NCI-H1694 treated with DMSO at 0.1 percent for 48 hours (cell line): ENCODE data around the gene CREM.

ENCODE experiments used
- DNase-seq: peaks from one replicate; lab custom pipeline; 2025; lab: John Stamatoyannopoulos, UW

CREM gene

DNA sequence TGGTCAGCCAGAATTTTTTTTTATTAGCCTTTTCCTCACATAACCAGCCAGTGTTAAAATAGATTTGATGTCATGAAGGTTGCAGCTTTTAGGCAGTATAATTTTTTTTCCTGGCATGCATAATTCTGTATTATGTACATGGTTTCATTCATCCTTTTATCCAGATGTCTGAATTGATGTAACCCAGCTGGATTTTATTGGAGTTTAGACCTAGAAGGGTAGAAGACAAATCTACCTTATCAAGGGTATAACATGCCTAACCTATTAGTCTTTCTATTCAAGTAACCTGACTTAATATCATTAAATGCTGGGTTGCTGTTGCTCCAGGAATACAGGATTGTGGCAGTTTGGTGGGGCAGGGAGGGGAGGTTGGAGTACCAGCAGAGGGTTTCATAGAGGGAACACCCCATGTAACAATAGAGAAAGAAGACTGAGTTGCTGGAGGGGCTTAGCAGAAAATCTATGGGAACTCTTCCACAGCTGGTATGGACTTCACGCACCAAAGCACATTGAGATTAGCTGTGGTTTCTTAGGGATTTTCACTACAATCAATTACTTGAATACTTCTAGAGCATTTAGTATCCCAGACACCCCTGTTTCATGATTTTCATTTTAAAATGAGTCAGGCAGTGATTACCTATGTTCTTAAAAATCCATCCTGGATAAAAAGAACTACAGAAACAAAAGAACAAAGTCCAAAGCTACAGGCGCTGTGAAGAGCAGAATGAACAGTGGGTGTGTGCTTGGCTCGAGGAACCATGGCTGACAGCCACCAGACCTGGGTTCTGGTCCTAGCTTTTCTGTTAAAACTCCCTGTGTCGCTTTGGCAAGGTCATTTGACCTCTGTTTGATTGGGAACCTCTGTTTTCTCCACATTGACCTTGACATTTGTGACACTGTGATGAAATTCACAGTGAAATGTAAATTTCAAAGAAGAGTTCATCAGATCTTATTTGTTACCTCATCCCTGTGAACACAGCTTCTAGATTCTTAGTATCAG, 93.5 kb downstream of the CREM start:
- no peak for DNase-seq

DNA sequence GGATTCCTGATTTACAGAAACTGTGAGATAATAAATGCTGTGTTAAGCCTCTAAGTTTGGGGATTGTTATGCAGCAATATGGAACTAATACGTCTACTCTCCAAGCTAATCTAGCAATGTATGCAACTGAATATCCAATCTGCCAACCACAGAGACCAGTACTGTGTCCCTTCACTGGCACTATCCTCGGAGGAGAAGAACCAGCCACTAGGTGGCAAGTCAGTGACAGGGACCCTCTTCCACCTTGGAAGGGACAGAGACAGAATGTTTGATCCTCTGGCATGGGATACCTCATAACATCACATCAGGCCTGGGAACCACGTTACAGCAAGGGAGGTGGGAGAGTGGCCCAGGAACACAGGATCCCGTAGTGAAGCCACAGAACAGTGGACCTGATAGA, 96.4 kb downstream of the CREM start:
- DNase-seq, result no peak

DNA sequence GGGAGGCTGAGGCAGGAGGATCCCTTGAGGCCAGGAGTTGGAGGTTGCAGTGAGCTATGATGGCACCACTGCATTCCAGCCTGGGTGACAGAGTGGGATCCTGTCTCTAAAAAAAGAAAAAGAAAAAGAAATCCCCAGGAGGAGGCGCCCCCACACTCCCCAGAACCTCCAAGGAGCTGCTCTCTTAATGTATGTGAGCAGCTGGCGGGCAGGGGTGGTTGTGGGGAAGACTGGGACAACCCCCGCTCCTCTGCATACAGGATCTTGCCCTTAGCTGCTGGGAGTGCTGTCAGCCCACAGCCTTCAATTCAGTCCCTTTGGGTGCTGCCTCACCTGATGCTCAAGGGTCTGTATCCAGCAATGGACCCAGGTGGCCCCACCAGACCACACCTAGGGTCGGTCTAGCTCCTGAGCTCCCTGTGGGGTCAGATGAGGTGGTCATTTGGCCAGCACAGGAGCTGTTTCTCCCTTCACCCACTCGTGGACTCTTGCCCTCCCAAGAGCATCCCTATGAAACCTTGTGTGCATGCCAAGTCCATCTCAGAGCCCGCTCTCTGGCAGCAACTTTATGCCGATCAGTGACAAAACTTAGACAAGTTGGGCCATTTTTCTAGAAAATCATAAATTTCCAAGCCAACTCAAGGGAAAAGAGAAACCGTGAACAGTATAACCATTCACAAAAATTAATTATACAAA, 97.5 kb downstream of the CREM start:
- DNase-seq, result no peak

DNA sequence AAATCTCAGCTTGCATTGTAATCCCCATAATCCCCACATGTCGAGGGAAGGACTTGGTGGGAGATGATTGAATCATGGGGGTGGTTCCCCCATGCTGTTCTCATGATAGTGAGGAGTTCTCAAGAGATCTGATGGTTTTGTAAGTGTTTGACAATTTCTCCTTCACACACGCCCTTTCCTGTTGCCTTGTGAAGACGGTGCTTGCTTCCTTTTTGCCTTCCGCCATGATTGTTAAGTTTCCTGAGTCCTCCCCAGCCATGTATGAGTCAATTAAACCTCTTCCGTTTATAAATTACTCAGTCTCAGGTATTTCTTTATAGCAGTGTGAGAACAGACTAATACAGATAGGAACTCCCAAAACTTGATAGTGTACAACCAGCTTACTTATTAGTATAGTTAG, 98.6 kb downstream of the CREM start:
- no peak for DNase-seq

DNA sequence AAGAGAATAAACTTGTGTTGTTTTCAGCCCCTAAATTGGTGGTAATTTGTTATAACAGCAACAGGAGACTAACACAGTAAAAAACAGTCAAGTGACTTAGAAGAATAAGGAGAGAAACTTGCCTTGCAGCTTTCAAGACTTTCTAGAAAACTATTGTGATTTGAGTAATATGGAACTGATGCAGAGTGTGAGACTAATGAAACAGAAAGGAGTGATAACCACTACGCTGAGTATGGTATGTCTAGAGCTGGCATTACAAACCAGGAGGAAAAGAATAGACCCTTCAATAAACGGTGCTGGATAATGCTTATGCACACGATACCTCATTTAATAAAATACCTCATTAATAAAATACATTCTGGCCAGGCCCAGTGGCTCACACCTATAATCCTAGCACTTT, 99.9 kb downstream of the CREM start:
- no peak for DNase-seq

DNA sequence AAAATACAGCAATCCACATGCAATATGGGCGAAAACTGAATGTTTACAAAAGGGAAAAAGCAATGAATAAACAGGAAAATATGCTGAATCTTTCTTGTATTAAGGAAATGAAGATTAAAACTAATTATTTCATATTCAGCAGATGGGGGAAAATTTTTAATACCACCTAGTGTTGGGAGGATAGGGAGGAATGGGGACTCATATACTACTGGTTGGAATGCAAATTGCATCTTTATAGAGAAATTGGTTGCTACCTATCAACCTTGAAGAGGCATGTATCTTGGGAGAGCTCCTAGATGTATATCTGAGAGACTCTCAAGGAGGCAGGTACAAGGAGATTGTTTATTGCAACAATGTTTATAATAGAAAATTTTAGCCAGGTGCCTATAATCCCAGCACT, 101.4 kb downstream of the CREM start:
- no peak for DNase-seq

DNA sequence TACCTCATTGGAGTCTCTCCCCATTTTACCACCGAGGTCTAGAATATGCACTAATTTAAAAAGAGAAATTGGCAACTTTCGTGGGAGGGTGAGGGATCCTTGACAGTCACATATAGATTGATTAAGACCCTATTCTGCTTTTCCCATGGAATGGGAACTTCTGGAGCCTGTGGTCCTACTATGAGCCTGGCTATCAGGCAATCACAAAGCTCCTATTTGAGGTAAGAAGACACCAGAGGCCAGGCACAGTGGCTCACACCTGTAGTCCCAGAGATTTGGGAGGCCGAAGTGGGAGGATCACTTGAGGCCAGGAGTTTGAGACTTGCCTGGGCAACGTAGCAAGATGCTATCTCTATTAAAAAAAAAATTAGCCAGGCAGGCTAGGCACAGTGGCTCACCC, 105.0 kb downstream of the CREM start:
- DNase-seq, result no peak

DNA sequence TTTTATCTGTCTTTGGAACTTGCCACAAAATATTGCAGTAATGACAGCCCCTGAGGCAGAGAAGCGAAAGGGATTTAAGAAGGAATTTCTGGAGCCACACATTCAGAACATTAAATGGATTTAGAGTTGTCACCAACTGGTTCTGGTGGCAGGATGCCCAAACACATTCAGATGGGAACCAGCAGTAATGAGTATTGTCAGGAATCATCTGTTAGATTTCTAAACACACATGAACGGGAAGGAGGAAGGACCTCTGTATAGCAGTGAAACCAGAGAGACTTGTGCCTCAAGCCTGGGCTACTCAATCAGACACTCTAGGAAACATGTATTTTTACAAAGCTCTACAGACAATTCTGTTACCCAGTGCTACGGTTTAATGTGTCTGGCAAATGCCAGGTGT, 105.9 kb downstream of the CREM start:
- DNase-seq, result no peak

DNA sequence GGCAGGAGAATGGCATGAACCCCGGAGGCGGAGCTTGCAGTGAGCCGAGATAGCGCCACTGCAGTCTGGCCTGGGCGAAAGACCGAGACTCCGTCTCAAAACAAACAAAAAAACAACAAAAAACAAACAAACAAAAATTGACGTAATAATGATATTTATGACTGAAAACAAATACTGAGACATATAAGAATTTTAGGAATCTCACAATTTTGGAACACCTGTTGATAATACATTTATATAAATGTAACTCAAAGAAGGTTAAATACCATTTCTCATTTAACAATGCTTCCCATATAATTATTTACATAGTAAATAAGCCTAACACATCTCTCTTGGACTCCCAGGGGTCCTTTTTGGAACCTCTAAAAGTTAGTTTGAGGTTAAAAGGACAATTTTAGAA, 107.4 kb downstream of the CREM start:
- no peak for DNase-seq

DNA sequence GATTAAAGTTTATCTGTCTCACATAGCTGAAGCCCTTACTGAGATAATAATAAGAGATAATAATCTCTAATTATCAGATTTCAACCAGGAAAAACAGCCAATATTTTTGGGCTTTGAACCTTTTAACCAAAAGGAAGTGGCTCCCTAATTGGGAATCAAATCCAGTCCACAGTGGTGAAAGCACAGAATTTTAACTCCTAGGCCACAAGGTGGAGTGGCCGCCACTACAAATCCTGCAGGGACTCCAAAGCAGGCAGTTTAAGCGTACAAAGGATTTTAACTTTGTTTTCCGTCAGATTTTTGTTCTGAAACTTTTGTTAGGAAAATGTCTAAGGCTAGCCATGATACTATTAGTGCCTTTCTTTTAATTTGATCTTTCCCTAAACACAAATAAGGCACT, 110.1 kb downstream of the CREM start:
- DNase-seq, result peak; percentile 19

DNA sequence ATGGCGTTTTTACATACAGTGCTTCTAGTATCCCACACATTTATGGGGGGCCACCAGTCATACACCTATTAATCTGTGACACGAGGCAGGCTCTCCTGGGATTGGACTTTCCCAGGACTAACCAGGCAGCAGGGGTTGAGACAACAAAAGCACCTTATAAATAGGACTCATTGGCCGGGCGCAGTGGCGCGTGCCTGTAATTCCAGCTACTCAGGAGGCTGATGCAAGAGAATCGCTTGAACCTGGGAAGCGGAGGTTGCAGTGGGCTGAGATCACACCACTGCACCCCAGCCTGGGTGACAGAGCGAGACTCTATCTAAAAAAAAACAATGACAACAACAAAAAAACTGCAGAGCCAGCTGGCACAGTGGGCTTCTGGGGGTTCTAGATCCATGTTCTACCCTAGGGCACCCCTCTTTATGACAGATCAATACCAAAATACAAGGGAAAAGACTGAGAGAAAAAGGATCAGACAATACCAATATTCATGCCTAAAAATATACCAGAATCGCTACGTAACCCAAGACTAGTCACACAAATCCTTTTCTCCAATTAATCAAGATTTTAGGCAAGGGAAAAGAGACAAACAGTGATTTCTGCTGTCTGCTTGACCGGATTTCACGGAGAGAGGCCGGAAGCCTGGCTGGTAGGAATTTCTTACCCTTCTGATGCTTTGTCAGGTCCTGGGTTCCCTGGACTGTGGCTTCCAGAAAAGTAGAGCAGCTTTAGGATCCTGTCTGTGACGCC, 111.3 kb downstream of the CREM start:
- DNase-seq, result no peak

DNA sequence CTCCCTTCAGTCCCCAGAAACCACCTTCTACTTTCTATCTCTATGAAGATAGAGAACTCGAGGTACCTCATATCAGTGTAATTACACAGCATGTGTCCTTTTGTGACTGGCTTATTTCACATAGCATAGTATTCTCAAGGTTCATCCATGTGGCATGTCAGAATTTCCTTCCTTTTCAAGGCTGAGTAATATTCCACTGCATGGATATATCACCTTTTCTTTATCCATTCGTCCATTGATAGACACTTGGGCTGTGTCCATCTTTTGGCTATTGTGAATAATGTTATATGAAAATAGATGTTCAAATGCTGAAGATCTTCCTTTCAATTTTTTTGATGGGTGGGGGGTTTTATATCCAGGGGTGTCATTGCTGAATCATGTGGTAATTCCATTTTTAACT, 117.9 kb downstream of the CREM start:
- no peak for DNase-seq

DNA sequence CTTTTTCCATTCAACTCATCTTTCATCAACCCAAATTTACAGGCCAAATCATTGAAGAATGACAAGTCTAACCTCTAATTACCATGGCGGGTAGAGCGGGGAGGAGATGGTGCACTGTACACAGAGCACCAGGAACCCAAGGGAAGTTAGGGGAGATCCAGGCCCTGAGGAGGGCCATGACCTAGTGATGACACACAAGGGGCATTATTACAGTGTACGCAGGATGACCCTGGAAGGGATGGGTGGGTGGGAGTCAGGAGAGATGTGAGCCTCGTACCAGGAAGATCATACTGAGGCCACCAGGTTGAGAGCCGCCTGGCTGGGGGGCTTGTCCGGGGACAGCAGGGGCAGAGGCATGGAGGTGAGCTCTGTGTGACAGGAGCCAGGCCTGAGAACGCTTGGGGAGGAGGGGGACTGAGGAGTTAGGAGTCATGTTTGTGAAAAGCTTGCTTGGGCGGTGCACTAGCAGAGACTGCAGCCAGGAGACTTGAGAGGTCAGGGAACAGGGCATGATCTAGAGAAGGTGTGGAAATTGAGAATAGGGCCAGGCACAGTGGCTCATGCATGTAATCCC, 120.2 kb downstream of the CREM start:
- DNase-seq, result no peak

DNA sequence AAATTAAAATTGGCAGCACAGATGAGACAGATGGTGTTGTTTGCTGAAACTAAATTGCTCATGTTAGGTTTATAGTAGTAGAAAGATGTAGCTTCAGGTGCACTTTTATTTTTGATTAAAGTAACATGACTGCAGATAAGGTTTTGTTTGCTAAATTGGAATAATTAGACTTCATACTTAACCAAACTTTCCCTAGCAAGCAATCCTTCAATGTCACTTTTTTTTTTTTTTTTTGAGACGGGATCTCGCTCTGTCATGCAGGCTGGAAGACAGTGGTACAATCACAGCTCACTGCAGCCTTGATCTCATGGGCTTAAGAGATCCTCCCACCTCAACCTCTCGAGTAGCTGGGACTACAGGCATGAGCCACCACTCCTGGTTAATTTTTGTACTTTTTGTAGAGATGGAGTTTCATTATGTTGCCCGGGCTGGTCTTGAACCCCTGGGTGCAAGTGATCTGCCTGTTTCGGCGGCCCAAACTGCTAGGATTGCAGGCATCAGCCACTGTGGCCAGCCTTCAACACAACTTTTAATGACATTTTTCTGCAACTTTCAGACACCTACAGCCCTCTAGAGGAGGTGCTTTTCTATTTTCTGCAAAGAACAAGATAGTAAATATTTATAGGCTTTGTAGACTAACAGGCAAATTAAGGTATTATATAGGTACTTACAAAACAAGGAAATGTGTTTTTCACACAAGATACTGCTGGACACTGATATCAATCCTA, 124.9 kb downstream of the CREM start:
- DNase-seq, result peak; percentile 54

DNA sequence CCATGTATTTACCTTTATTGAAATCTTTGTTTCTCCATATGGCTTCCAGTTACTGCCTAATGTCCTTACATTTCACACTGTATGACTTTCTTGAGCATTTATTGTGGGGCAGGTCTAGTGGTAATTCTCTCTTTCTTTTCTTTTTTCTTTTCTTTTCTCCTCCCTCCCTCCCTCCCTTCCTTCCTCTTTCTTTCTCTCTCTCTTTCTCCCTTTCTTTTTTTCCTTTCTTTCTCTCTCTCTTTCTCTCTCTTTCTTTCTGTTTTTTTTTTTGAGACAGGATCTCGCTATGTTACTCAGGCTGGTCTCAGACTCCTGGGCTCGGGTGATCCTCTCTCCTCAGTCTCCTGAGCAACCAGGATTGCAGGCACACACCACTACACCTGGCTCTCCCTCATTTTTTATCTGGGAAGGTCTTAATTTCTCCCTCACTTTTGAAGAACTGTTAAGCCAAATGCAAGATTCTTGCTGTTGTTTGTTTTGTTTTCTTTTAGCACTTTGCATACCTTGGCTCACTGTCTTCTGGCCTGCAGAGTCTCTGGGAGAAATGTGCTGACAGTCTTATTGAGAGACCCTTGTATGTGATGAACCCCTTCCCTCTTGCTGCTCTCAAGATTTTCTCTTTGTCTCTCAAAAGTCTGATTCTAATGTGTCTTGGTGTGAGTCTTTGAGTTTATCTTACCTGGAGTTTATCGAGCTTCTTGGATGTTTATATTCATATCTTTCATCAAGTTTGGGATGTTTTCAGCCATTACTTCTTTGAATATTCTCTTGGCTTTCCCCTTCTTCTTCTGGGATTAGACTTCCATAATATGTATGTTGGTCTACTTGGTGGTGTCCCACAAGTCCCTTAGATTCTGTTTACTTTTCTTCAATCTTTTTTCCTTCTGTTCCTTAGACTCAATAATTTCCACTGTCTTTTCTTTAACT, 130.7 kb downstream of the CREM start:
- no peak for DNase-seq

DNA sequence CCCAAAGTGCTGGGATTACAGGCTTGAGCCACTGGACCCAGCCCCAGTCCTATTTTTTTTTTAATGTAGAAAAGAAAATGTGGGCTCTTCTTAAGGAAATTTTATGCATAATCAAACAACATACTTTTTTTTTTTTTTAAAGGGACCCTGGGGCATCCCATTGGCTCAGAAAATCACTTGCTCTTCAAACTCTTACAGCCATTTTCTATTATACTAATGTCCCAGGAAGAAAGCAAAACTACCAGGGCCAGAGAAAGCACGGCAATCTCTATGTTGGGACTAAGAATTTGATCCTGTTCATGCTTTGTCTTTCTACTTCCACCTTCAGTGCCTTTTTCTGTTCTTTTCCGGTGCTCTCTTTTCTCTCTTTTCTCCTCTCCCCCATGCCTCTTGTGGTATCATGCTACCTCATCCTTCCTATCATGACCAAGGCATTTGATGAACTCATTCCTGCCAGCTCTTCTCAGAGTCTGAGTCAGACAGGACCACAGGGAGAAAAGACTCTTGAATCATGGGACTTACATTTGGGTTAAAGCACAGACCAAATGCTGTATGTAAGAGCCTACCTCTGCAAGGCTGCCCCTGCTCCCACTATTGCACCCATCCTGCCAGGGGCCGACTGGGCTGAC, 133.2 kb downstream of the CREM start:
- no peak for DNase-seq

DNA sequence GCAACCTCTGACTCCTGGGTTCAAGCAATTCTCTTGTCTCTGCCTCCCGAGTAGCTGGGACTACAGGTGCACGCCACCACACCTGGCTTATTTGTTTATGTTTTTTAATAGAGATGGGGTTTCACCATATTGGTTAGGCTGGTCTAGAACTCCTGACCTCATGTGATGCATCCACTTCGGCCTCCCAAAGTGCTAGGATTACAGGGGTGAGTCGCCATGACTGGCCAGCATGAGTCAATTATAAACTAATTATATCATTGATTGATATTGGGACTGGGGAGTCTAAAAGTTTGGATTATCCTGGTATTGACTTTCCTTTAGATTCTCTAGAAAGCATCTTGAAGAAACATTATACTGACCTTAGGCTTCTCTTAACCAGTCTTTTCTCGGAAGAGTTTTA, 135.8 kb downstream of the CREM start:
- no peak for DNase-seq
